Left colon (tissue), 2 donors: ENCODE data around the gene RESP18. TPM values are rescaled to one million over a fixed set of nuclear protein-coding genes. Genes with fewer than 3 reads are reported as not detected.

Experiments used
- ATAC-seq: fragments of 200-7000 bp; cut with Tn5 transposase; one replicate; pipeline ENCODE4 v1.9.1; 2020; ENCODE audit warnings: mild to moderate bottlenecking, moderate library complexity
- DNase-seq, 2 donors: peaks; one replicate each; pipeline ENCODE4 v3.0.0-alpha.2; 2020
- intact Hi-C, 2 donors: fragments of 100-400 bp; cut with DNase I in 1 of 2; cut with micrococcal nuclease in 1 of 2; formaldehyde crosslinking; loops; one replicate each; pipeline versions ENCODE4 v1.11.2 to v1.14.0; 2022; cut with DNase I, micrococcal nuclease
- long read RNA-seq: library from polyadenylated mRNA; unstranded; transcript quantifications from one replicate; pipeline ENCODE4 v2.0.0, GENCODE V29; 2021
- total RNA-seq, 2 donors: library from RNA; stranded (reverse); fragmentation: NEBNext Ultra II Directional; extraction: Animal tissue kit (Norgen Biotek cat#: 25700); gene quantifications; one replicate each; pipeline ENCODE4 v1.2.1, GENCODE V29; 2021
- donor health status: DM: no; HTN: no; CAD: no.
- donor health status: DM: yes; HTN: yes; CAD: no.

The RESP18 gene
- total RNA-seq = not detected
- long read RNA-seq = 0 reads

DNA sequence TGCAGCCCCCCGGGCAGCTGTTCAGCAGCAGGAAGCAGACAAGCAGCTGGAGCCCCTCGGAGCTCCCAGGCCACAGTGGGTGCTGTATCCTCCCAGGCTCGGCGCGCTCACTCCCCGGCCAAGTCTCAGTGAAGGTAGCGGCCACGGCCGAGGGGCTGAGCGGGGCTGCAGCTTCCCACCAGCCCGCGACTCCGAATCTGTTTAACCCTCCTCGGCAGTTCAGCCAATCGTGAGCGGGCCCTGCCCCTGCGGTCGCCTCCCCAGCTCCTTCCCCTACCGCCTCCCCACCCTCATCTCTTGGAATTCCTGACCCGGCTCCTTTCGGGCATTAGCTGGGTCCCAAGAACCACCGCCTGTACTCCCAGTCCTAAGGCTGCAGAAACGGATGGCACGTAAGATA is at the start of gene RESP18:
TSS of gene RESP18 (minus strand) at position 203 of the 400 bp plus-strand sequence.
- intact Hi-C loops = no loop called here
- ATAC-seq (no peak), DNase-seq (no peak)

DNA sequence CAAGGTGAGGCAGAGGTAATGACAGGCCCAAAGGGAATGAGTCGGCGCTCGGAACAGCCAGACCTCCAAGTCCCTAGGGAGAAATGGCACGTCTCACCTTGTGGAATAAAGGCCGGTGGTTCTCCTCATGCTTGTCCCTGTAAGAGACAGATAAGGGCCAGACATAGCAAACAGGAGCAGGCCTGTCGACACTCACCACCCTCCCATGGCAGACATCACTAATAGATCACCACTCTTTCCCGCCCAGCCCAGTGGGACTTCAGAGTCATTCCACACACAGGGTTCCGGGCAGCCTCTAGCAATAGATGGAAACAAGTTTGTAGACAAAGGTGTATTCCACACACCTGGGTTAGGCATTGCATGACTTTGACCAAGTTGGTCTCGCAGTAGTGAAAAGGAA is 48.9 kb upstream of the RESP18 start:
- DNase-seq = no peak
- no peak for ATAC-seq
- intact Hi-C loops = no loop called here

DNA sequence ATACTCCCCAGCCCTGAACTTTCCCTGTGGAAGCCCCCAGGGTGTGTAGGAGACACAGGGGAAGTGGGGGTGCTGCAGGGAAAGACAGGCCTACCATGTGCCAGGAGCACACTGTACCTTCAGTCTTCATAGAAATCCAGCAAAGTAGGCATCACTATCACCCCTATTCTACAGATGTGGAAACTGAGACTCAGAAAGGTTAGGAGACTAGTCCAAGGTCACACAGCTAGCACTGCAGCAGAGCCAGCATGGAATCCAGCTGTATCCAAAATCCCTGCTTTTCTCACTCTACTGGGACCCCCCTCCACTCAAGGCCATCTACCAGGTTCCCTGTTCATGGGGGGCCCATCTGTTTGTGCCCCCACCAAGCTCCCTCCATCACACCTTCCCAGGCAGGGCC is 48.4 kb upstream of the RESP18 start:
- DNase-seq (no peak), ATAC-seq (no peak)
- intact Hi-C loops = no loop called here

DNA sequence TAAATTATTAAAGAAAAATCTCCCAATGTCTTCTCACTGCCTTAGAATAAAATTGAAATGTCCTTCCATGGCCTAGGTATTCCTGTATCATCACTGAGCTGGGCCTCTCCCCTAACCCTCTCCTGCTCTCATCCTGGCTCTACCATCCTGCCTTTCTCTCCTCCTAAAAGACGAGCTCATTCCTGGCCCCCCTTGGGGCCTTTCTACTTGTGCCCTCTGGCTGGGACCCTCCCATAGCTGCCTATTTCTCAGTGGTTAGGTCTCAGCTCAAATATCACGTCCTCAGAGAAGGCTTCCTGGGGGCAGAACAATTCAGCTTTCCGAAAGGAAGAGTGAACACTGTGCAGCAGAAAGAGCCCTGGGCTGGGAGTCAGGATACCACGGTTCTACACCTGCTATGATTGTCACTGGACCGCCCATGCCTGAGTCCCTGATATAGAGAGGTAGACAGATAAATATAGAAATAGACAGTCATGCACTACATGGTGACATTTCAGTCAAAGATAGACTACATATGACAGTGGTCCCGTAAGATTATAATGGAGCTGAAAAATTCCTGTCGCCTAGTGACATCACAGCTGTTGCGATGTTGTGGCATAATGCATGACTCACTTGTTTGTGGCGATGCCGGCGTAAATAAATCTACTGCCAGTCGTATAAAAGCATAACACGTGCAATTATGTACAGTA is 45.8 kb upstream of the RESP18 start:
- DNase-seq (no peak), ATAC-seq (no peak)
- intact Hi-C loops = no loop called here

DNA sequence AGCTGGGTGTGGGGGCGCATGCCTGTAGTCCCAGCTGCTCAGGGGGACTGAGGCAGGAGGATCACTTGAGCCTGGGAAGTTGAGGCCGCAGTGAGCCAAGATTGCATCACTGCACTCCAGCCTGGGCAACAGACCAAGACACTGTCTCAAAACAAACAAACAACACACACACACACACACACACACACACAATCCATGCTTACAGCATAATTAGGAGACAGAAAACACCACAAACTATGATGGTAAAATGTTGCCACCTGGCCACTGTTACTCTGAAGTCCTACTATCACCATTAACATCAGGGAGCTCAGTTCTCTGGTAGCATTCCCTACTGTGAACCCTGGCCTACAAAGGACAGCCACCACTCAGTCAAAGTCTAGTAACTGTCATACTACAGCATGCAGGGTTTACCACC is 36.9 kb upstream of the RESP18 start:
- ATAC-seq (peak; percentile 75), DNase-seq (peak; percentile 36 to 52)
- intact Hi-C loops = no loop called here

DNA sequence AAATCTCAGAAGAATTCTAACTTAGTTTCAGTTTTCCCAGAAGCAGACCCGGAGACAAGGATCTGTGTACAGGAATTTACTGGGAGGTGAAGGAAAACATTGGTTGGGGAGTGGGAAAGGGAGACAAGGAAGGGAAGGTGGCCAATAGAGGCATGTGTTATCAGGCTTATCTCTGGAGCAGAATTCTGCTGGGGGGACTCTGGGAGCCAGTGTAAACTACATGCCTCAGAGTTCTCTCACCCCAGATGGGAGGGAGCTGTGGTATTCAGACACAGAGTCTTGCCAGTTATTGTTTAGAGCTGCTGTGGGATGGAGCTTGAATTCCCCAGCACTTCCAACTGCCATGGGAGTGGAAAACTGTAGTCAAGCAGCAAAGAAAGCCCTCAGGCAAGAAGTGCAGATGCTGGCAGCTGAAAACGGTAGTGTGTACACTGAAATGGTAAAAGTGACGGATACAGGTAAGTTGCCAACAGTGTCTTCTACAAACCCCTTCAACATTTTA is 36.2 kb upstream of the RESP18 start:
- no peak for DNase-seq
- no peak for ATAC-seq
- intact Hi-C loops = no loop called here

DNA sequence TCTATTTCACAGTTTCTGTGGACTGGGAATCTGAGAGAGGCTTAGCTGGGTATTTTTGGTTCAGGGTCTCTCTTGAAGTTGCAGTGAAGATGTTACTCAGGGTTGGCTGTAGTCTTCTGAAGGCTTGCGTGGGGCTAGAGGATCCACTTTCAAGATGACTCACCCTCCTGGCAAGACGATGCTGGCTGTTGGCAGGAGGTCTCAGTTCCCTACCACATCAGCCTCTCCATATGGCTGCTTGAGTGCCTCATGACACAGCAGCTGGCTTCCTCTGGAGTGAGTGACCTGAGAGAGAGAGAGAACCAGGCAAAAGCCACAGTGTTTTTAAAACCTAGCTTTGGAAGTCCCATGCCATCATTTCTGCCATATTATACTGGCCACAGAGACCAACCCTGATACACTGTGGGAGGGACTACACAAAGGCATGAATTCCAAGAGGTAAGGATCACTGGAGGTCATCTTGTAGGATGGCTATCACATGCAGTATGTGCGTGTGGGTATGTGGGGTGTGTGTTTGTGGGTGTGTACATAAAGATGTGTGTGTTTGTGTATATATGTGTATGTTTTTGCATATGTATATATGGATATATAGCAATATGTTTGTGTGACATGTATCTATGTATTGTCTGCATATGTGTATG is 30.1 kb upstream of the RESP18 start:
- intact Hi-C loops = no loop called here
- peak; percentile 24 for ATAC-seq
- DNase-seq = peak; percentile 38 to 54

DNA sequence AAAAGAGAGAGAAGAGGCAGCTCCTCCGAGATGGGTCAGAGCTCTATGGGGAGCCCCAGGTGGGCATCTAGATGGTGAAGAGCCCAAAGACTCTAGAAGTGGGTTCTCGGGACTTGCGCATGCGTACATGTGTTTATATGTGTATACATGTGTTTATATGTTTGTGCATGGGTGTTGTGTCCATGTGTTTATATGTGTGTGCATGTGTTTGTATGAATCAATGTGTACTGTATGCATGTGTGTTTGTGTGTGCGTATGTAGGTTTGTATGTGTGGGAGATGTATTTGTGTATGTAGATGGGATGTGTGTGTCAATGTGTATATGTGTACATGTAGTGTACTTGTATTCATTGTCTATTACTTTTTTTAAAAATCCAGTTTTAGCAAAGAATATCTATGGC is 29.5 kb upstream of the RESP18 start:
- intact Hi-C loops = no loop called here
- DNase-seq (no peak), ATAC-seq (no peak)

DNA sequence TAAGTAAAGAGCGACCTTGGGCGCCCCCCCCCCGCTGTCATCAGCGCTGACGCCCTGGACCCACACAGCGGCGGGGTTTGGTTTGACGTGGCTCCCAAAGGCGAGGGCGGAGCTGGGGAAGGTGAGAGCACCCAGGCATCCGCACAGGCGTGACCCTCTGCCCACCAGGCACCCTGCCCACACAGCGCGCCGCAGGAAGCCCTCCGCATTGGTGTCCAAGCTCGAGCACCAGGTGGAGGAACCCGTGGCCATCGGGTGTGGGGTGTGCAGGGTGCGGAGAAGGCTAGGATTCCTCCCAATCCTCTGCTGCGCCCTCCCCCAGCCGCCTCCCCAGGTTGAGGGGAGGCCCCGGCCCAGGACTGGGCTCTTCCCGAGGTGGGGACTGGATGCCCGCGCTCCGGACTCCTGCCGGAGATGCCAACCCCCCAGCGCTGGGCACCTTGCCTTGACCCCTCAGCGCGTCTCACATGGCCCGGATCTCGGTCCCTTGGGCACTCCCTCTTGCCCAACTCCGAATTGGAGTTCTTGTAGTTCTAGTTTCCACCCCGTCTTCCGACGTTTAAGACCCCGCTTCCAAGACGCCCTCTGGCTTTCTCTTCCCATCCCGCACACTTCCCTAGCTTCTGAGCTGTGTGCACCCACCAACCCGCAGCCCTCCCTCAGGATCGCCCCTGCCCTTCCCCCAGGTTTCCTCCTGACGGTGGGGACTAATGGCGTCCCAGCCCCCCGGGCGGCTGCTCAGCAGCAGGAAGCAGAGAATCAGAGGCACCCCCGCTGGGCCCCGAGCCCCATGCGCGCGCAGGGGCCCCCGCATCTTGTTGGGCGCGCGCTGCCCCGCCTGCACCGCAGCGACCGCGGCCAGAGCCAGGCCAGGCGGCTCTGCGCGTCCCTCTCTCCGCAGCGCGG is 25.9 kb upstream of the RESP18 start:
- no peak for ATAC-seq

DNA sequence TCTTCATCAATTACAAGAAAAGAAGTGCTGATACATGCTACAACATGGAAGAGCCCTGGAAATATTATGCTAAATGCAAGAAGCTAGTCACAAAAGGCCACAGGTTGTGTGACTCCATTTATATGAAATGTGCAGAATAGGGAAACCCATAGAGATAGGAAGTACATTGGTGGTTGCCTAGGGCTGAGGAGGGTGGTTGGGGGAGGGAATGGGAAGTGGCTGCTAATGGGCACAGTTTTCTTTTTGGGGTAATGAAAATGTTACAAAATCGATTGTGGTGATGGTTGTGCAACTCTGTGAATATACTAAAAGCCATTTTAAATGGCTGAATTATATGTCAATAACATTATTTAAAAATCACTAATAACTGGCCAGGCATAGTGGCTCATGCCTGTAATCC is 24.3 kb upstream of the RESP18 start:
- no peak for DNase-seq
- intact Hi-C loops = no loop called here
- ATAC-seq = no peak

More for the DNA sequence above, 25.9 kb upstream of the RESP18 start:
- no peak for DNase-seq
- intact Hi-C loops = no loop called here

DNA sequence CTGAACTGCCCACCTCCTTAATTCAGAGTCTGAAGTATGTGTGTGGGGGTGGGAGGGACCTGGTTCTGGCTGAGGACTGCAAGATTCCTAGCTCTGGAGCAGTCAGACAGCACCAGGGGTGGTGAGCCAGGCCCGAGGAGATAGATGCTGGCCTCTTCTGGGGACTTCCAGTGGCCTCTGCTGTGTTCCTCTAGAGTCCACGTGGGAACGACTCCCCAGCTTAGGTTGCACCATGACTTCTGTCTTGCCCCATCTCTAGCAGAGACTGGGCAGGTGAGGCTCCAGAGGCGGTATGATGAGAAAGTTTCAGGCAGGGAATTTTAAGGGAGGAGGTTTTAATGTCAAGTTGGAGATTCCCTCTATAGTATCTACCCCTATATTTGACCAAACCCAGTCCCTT is 22.0 kb upstream of the RESP18 start:
- intact Hi-C loops = no loop called here
- ATAC-seq (no peak), DNase-seq (no peak)

DNA sequence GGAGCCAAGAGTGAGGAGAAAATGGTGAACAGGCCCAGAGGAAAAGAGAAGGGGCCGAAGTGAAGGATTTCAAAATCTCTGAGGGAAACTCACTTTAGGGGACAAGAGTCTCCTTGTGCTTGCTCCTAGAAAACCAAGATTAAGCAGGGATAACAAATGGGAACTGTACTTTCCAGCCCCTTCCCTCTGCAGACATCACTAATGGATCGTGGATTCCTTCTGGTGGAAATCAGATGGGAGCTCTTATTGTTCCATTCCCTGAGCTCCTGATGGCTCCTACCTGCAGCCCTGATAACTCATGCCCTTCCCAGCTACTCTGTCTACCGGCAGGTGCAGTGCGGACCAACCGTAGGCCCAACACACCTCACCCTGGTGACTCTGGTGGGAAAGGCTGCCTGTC is 20.6 kb upstream of the RESP18 start:
- intact Hi-C loops = no loop called here
- no peak for DNase-seq
- no peak for ATAC-seq

DNA sequence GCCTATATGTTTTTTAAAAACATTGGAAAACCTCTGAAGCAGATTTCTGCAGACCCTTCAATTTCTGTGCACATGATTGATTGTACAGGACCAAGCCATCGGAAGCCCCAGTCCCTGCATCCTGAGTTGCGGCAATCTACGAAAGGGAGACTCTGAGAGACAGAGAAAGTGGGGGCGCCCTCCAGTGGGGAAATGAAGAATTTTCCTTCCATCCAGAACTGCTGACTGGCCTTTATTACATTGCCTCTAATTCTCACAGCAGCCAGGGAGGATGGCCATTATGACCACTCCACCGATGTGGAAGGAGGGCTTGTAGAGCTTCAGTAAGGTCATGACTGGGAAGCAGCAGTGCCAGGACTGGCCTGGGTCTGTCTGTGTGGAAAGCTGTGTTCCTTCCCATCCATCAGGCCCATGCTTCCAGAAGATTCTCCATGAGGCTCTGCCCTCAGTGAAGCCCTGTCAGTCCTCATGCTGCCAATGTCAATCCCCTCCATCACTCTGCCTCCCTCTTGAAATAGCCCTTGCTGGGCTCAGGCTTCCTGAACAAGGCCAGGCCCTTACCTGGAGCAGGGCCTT is 20.0 kb upstream of the RESP18 start:
- DNase-seq (peak; percentile 32 to 69), ATAC-seq (peak; percentile 73)
- intact Hi-C loops = no loop called here

DNA sequence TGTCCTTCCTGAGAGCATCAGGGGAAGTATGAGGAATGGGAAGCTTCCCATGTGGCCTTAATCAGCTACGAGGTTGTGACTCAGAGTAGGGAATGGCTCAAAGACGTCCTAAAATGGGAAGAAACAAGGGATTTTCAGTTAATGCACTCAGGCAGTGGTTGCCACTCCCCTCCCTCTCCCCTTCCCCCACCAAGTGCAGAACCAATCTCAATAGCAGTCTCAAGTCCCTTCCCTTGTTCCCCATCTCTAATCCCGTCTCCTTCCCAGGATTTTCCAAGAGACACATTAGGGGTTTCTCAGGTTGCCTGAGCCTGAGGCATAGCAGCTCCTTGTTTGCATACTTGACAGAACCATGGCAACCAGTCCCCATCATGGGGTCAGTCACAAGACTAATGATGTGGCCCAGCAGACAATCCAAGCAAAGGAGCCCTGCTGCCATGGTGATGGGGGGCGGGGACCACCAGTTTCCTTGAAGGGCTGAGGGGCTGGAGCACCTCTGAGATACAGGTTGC is 18.2 kb upstream of the RESP18 start:
- DNase-seq (no peak), ATAC-seq (no peak)
- intact Hi-C loops = no loop called here

DNA sequence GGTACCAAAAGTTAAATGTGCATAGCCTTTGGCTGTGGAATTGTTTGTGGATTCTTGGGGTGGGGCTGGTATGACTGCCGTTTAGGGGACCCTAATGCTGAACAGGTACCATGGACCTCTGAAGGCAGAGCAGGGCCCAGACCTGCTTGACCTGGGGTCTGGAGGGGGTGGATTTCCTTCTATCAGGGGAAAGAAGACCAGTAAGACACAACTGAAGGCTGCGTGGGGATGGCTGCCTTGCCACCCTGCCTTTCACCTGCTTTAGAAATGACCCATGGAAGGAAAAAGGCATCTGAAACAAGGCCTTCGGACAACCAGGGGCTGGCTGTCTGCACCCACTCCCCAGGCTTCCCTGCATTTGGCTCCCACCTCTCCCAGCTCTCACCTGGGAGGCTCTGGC is 17.7 kb upstream of the RESP18 start:
- ATAC-seq (no peak), DNase-seq (no peak)
- intact Hi-C loops = no loop called here

DNA sequence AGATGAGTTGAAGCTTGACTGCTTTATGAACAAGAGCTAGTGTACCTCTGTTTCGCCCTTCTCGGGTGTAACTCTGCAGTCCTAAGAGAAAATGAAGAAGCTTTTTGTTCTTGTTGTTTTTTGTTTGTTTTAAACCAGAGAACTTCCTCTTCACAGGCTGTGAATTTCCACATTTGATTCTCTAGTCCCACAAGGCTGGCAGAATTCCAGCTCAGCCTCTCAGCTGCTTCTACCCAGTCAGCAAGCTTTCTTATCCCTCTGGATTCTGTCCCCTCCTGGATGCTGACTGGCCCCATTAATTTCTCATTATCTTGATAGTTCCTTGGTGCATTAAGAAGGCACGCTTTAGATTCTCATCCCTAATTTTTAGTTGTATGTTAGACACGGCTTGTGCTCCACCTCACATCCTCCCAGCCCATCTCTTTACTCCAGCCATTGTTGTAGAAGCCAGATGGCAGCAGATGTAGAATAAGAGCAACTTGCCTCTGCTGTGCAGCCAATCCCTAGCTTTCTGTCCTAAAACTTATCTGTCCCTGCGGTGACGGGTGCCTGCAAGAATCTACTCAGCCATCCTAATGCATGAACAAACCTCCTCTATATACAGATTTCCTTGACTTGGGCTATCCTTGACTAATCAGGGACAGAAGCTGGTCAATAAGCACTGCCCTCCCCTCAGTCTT is 12.3 kb upstream of the RESP18 start:
- intact Hi-C loops = no loop called here
- peak in 1 of 2 donors; percentile 56 for DNase-seq
- ATAC-seq = no peak

DNA sequence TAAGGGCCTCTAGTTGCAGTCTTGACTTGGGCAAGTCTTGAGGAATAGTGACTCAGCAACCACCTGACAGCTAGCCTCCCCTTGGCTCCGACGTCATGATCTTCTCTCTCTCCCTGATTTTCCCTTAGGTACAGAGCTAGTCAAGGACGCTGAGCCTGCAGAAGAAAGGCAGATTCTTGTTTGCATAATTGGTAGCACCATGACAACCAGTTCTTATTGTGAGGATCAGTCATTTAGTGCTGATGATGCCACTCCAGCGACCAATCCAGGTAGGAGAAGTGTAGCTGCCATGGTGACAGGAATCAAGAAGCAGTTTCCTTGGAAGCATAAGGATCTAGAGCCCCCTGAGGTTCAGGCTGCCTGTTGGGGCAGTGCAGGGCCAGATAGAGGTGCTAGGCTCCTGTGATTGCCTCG is 2.8 kb upstream of the RESP18 start:
- intact Hi-C loops = no loop called here
- no peak for ATAC-seq
- no peak for DNase-seq

DNA sequence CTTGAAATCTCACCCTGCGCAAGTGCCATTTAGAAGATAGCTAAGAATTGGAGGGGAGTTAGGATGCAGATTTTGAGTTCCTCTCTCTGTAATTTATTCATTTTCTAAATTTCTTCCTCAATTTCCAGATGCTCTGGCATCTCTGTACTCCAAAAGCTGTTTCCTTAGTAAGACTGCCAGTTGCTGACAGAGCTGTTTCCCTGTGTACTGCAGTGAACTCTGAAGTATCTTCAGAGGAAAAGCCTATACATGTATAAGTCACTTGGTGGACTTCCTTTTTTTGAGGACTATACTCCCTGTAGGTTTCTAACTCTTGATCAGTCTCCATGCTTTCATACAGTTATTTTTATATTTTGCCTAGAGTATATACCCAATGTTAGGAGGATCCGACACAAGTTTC is 1.5 kb upstream of the RESP18 start:
- DNase-seq (no peak), ATAC-seq (no peak)
- intact Hi-C loops = no loop called here
